ENCODE measurements around the gene SCUBE3.
A peak's percentile ranks its signal among the peaks of the same experiment; 100 is the strongest.

The SCUBE3 gene

GRCh38 chr6:35185971-35186370, 27.8 kb upstream of the SCUBE3 start:
- Histone ChIP-seq H3K27ac (peak overlapping the region; percentile 70 to 93), H3K4me1 (peaks cover 0 to 51% (median 33%) of the 10 kb centered on the region in 4 donors), H3K27me3 (no peaks in the 10 kb centered on the region), H3K9me3 (no peaks in the 10 kb centered on the region), H3K4me3 (no peak overlapping the region), H3K36me3 (no peaks in the 10 kb centered on the region)
- no peak for DNase-seq
- intact Hi-C loops (cut with DNase I; ENCODE audit: low total_unique reads) = no loop called here
- TF ChIP-seq CTCF (IDR thresholded peaks at IDR 0.05) = no peak

- Histone ChIP-seq H3K36me3 (no peaks in the 10 kb centered on the region), H3K9me3 (no peaks in the 10 kb centered on the region), H3K4me3 (no peak overlapping the region), H3K27ac (no peak overlapping the region), H3K4me1 (peaks cover 0 to 46% (median 28%) of the 10 kb centered on the region in 4 donors), H3K27me3 (no peaks in the 10 kb centered on the region)
- TF ChIP-seq CTCF (IDR thresholded peaks at IDR 0.05) = no peak
- no peak for DNase-seq
- intact Hi-C loops (cut with DNase I; ENCODE audit: low total_unique reads) = no loop called here
Measured at GRCh38 chr6:35186571-35186970, 27.2 kb upstream of the SCUBE3 start.

DNA sequence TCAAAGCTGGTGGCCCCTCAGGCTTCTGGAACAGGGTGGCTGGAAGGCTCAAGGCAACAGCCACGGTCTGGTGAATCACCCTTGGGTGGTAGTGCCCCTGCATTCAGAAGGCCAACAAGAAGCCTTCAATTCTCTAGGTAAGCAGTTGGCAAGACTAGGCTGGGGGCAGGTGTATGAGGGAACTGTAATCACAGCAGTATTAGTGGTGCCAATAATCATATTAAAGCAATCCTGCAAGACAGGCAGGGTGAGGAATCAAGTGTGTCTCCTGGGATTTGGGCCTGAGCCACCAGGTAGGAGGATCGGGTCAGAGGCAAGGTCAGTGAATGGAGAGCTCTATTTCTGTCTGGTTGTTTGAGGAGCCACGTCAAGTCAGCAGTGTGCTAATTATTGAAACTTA, 24.9 kb upstream of the SCUBE3 start:
- intact Hi-C loops (cut with DNase I; ENCODE audit: low total_unique reads) = no loop called here
- no peak for DNase-seq

GRCh38 chr6:35190306-35190705, 23.4 kb upstream of the SCUBE3 start:
- no peaks in the 10 kb centered on the region for H3K36me3 ChIP-seq
- no peak for TF ChIP-seq CTCF (IDR thresholded peaks at IDR 0.05)
- DNase-seq = no peak
- no peaks in the 10 kb centered on the region for H3K9me3 ChIP-seq
- intact Hi-C loops (cut with DNase I; ENCODE audit: low total_unique reads) = no loop called here
- H3K4me1 ChIP-seq = peaks cover 0 to 14% (median 10%) of the 10 kb centered on the region in 4 donors
- H3K4me3 ChIP-seq = no peak overlapping the region
- H3K27ac ChIP-seq = no peak overlapping the region
- H3K27me3 ChIP-seq = no peaks in the 10 kb centered on the region

More for the DNA sequence above, 24.9 kb upstream of the SCUBE3 start:
- no peaks in the 10 kb centered on the region for H3K36me3 ChIP-seq
- H3K4me1 ChIP-seq = peaks cover 0 to 25% (median 19%) of the 10 kb centered on the region in 4 donors
- no peaks in the 10 kb centered on the region for H3K27me3 ChIP-seq
- H3K4me3 ChIP-seq = no peak overlapping the region
- no peak for TF ChIP-seq CTCF (IDR thresholded peaks at IDR 0.05)
- no peak overlapping the region for H3K27ac ChIP-seq
- H3K9me3 ChIP-seq = no peaks in the 10 kb centered on the region

- DNase-seq = no peak
- Histone ChIP-seq H3K9me3 (no peaks in the 10 kb centered on the region), H3K4me3 (no peak overlapping the region), H3K27me3 (no peaks in the 10 kb centered on the region), H3K36me3 (no peaks in the 10 kb centered on the region), H3K4me1 (peaks cover 0 to 4% (median 0%) of the 10 kb centered on the region in 4 donors), H3K27ac (no peak overlapping the region)
- no peak for TF ChIP-seq CTCF (IDR thresholded peaks at IDR 0.05)
- intact Hi-C loops (cut with DNase I; ENCODE audit: low total_unique reads) = loop anchor here (1.0 kb wide), 1 partner anchor 15 kb away; no protein-coding TSS in a partner anchor
Measured at GRCh38 chr6:35191889-35192288, 21.9 kb upstream of the SCUBE3 start.

DNA sequence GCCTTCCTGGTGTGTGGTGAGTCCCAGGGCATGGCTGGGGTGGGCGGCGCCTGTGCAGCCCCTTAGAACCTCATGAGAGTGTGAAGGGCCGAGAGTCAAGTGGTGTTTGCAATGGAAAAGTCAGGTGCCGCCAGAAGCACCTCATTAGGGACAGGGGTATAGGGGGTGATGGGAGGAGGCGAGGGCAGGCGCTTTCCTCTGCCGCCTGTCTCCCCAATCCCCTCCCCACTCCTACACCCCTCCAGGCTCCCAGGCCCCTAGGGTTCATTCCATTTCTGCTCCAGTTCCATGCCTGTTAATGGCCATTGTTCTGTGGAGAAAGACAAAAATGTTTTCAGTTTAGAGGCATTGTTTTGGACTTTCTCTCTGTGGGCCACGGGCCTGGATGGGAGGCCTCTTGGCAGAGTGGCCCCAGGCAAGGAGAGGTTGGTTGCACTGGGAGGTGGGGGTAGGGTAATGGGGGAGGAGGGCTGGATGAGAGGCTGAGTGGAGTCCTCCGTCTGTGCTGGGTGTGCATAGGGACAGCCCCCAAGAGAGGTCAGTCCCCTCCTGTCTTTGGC, 21.4 kb upstream of the SCUBE3 start:
- Histone ChIP-seq H3K27ac (no peak overlapping the region), H3K36me3 (no peaks in the 10 kb centered on the region), H3K27me3 (no peaks in the 10 kb centered on the region), H3K4me3 (no peak overlapping the region), H3K9me3 (no peaks in the 10 kb centered on the region), H3K4me1 (peaks cover 0 to 4% (median 0%) of the 10 kb centered on the region in 4 donors)
- TF ChIP-seq CTCF (IDR thresholded peaks at IDR 0.05) = no peak
- intact Hi-C loops (cut with DNase I; ENCODE audit: low total_unique reads) = no loop called here
- DNase-seq = no peak

Data from tibial artery (tissue), 4 donors.